Stromal cell of bone marrow (primary cell): ENCODE measurements around the gene MINDY4.

Experiments
- DNase-seq: peaks from one replicate; pipeline ENCODE4 v3.0.0-alpha.2; 2012; ENCODE audit warnings: low read depth

MINDY4 gene

GRCh38 chr7:30771174-30771879 lies at the start of gene MINDY4:
TSS of gene MINDY4 (plus strand) at chr7:30771417. CDS start at chr7:30771494, 77 bp downstream.
- DNase-seq: peak; percentile 75

- DNase-seq: no peak
Measured at GRCh38 chr7:30722187-30722586, 49.0 kb upstream of the MINDY4 start.

GRCh38 chr7:30722671-30723070 lies 48.5 kb upstream of the MINDY4 start:
- DNase-seq: no peak

GRCh38 chr7:30723776-30724175 lies 47.4 kb upstream of the MINDY4 start:
- no peak for DNase-seq

GRCh38 chr7:30726296-30727006 lies 44.8 kb upstream of the MINDY4 start:
- DNase-seq: no peak

GRCh38 chr7:30727061-30727945 lies 43.9 kb upstream of the MINDY4 start:
- DNase-seq: no peak

GRCh38 chr7:30728591-30729100 lies 42.6 kb upstream of the MINDY4 start:
- no peak for DNase-seq

GRCh38 chr7:30729642-30730041 lies 41.6 kb upstream of the MINDY4 start:
- DNase-seq: no peak

GRCh38 chr7:30730097-30730496 lies 41.1 kb upstream of the MINDY4 start:
- no peak for DNase-seq

GRCh38 chr7:30730996-30731395 lies 40.2 kb upstream of the MINDY4 start:
- DNase-seq: no peak

- no peak for DNase-seq
Measured at GRCh38 chr7:30731581-30731980, 39.6 kb upstream of the MINDY4 start.

GRCh38 chr7:30732606-30733005 lies 38.6 kb upstream of the MINDY4 start:
- no peak for DNase-seq

GRCh38 chr7:30733216-30733615 lies 38.0 kb upstream of the MINDY4 start:
- no peak for DNase-seq

GRCh38 chr7:30733691-30734090 lies 37.5 kb upstream of the MINDY4 start:
- no peak for DNase-seq

GRCh38 chr7:30734497-30734896 lies 36.7 kb upstream of the MINDY4 start:
- no peak for DNase-seq

GRCh38 chr7:30735631-30736030 lies 35.6 kb upstream of the MINDY4 start:
- no peak for DNase-seq

GRCh38 chr7:30736291-30736690 lies 34.9 kb upstream of the MINDY4 start:
- DNase-seq: no peak

GRCh38 chr7:30738026-30738915 lies 32.9 kb upstream of the MINDY4 start:
- no peak for DNase-seq

GRCh38 chr7:30739691-30740090 lies 31.5 kb upstream of the MINDY4 start:
- DNase-seq: no peak

- DNase-seq: peak; percentile 27
Measured at GRCh38 chr7:30740417-30741181, 30.6 kb upstream of the MINDY4 start.

GRCh38 chr7:30741289-30741688 lies 29.9 kb upstream of the MINDY4 start:
- DNase-seq: no peak
